ENCODE data around the gene HNRNPA2B1.

GRCh38 chr7:26245150-26245549, 44.6 kb upstream of the HNRNPA2B1 start:
- TF ChIP-seq HDAC6 (IDR thresholded peaks at IDR 0.05; ENCODE audit: low read depth, low read length) (no peak), TAF1 (IDR thresholded peaks at IDR 0.05; ENCODE audit: low read depth, low read length) (no peak), CHD7 (IDR thresholded peaks at IDR 0.05; ENCODE audit: insufficient replicate concordance, low read length) (no peak)

Measured in H1 (cell line).